ENCODE data around the gene OSBPL6. TPM values are rescaled to one million over a fixed set of nuclear protein-coding genes. Genes with fewer than 3 reads are reported as not detected.

The OSBPL6 gene
- polyA plus RNA-seq, 1 donor, result 6.2 TPM

DNA sequence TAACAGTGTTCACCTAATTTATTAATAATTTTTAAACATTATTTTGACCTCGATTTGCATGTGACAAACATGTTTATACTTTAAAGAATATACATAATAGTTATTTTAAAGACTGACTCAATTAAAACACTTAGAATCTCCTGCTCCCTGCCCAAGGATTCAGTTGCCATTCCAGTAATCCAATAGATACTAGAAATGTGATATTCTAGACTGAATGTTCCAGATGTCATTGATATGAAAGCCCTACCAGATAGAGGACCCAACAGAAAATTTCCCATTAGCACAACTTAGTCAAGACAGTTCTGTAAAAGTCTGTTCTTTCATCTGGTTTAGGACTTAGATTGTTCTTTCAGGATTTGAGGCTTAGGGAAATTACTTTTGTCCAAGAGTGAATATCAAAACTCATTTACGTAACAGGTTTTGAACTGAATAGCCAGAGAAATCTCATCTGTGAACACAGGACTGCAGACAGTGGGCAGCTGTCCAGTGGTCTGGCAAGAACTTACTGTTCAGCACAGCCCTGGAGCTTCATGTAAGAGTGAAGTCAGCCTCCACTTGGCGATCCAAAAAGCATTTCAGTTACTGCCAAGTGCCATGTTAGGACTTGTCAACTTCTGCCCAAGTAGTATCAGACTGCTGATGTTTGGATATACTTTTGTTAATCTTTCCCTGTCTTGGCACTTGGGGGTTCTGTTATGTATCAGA is 77.5 kb downstream of the OSBPL6 start:
- peak; percentile 57 for DNase-seq (ENCODE audit: low read depth)

- no peak for DNase-seq (ENCODE audit: low read depth)
Measured at GRCh38 chr2:178273787-178274360, 79.6 kb downstream of the OSBPL6 start.

DNA sequence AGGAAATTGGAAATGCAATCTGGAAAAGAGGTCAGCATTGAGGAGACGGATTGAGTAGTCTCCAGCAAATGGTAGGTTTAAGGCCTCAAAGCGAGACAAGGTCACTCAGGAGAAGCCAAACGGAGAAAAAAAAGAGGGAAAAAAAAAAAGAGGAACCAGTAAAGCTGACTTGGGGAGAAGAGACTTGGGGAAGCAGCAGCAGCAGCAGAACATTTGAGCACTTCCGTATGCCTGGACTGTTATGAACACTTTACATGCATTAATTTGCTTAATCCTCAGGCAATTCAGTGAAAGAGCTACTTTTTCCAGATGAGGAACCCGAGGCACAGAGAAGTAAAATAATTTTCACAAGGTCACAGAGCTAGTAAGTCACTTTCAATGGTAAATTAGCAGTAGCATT is 81.3 kb downstream of the OSBPL6 start:
- no peak for DNase-seq (ENCODE audit: low read depth)

GRCh38 chr2:178277741-178278197 is 83.5 kb downstream of the OSBPL6 start:
- no peak for DNase-seq (ENCODE audit: low read depth)

- DNase-seq (ENCODE audit: low read depth), result no peak
Measured at GRCh38 chr2:178279142-178279541, 84.8 kb downstream of the OSBPL6 start.

- DNase-seq (ENCODE audit: low read depth), result no peak
Measured at GRCh38 chr2:178279636-178280035, 85.3 kb downstream of the OSBPL6 start.

GRCh38 chr2:178280244-178280852 is 86.0 kb downstream of the OSBPL6 start:
- DNase-seq (ENCODE audit: low read depth), result no peak

GRCh38 chr2:178282075-178282815 is 87.9 kb downstream of the OSBPL6 start:
- DNase-seq (ENCODE audit: low read depth), result no peak

DNA sequence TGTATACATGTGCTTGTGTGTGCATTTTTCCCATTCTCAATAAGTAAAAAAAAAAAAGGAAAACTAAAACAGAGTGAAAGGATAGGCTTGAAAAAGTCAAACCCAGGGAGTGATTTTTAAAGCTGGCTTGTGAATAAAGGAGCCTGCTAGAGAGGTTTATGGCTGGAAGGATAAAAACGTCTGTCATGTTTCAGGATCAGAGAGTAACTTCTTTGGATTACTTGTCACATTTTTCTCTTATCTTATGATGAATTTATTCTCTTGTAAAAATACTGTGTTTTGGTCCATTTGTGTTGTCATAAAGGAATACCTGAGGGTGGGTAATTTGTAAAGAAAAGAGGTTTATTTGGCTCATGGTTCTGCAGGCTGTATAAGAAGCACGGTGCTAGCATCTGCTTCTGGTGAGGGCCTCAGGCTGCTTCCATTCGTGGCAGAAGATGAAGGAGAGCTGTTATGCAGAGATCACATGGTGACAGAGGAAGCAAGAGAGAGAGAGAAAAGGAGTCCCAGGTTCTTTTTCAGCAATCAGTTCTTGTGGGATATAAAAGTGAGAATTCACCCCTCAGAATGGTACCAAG is 89.1 kb downstream of the OSBPL6 start:
- DNase-seq (ENCODE audit: low read depth), result no peak

DNA sequence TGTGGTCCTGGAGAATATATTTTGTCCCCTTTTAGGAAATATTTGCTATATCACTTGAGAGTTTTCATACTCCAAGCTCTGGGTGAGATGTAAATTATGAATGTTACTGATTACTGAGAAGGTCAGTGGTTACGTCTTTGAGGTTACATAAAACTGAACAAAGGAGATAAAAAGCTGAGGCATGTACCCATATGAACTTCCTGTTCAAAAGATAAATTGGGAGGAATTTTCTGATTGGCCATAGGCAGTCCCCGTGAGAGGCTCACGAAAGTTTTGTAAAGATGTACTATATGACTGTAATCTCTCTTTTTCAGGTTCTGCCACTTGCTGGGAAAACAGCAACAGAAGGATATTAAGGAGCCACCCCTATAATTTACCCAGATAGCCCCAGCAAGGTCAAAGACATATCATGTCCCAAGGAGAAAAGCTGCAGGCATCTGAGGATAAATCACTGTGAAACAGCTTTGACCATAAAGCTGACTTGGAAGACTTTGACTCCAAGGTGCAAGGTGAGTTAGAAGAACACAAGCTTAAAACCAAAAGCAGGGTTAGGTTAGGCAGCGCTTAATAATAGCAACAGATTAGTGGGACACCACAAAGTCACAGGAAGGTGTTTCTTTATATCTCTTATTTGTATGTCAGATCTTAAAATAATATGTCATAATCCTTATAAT is 90.4 kb downstream of the OSBPL6 start:
- DNase-seq (ENCODE audit: low read depth), result no peak

GRCh38 chr2:178285287-178285615 is 90.9 kb downstream of the OSBPL6 start:
- no peak for DNase-seq (ENCODE audit: low read depth)

DNA sequence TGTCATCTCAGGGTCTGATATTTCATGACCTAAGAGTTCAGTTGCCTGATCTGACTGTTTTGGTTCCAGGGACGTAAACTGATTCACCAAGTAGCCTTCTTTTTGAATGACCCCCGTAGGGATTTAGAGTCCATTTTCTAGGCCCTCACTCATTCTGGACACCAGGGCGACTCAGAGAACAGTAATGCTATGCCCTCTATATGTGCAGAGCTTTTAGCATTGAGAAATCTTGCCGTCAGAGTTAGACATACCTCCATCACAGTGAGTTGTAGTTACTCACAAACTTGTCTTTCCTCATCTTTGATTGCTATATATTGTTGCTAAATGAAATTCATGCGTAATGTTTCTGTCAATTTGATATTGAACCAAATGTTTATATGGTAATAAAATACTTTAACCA is 92.3 kb downstream of the OSBPL6 start:
- no peak for DNase-seq (ENCODE audit: low read depth)

GRCh38 chr2:178287652-178288344 is 93.5 kb downstream of the OSBPL6 start:
- DNase-seq (ENCODE audit: low read depth), result no peak

- DNase-seq (ENCODE audit: low read depth), result no peak
Measured at GRCh38 chr2:178291703-178292102, 97.4 kb downstream of the OSBPL6 start.

DNA sequence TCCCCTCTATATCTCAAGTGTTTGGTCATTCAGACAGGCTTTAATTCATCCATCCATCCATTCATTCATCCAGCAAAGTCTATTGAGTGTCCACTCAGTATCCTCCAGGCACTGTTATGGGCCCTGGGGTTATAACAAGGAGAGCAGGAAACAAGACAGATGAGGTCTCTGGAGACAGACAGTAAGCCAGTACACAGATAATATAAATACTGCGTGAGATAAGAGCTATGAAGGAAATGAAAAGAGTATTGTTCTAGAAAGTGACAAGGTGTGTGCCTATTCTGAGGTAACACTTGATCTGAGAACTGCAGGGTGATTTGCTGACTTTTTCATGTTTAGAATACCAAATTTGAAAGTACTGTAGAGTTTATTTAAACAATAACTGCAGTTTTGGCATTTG is 98.3 kb downstream of the OSBPL6 start:
- no peak for DNase-seq (ENCODE audit: low read depth)

GRCh38 chr2:178295115-178295514 is 100.8 kb downstream of the OSBPL6 start:
- no peak for DNase-seq (ENCODE audit: low read depth)

GRCh38 chr2:178295906-178296305 is 101.6 kb downstream of the OSBPL6 start:
- DNase-seq (ENCODE audit: low read depth), result no peak

DNA sequence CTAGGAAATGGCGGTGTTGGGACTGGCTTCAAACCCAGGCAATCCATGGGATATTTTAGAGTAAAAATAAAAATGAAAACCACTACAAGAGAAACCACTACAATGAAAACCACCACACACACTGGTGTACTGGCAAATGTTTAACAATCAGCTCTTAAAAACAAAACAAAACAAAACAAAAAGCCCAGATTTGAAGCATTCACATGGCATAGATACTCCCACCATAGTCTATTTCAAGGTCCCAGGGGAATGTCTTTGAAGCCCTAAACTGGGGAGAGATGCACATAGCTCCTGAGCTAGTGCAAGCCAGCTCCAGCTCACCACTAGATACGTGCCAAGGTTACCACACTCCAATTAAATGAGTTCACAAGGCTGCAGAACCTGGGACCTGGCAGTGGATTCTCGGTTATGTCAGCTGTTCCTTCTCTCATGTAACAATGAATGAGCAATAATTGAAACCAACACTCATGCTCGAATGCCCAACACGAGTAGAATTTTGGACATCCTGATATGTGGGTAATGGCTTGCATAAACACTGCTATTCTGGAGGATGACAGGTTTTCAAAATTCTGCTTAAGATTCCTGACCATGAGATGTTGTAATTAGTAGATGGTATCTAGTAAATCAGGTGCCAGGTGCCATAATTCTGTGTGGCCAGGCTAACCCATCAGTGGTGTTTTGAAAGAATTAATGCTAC is 102.2 kb downstream of the OSBPL6 start:
- DNase-seq (ENCODE audit: low read depth), result no peak

GRCh38 chr2:178297091-178297411 is 102.7 kb downstream of the OSBPL6 start:
- DNase-seq (ENCODE audit: low read depth), result no peak

DNA sequence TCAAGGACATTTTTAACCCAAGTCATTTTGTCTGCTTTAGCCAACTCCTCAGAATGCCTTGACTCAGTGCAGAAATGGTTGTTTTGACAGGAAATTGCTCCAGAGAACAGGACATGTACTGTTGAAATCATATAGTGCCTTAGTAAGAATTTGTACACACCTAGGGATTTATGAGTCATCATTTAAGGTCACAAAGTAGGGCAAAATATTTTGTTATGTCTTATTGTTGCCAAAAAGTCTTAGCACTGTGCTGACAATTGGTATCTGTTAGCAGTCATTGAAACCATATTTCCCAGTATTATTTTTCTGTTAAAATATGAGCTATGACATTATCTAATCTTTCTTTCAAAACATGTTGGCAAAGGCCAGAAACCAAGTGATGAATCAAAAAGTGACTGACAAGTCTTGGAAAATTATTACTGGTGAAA is 104.5 kb downstream of the OSBPL6 start:
- no peak for DNase-seq (ENCODE audit: low read depth)

All from forelimb muscle (tissue), 1 donor.